AML-193 (cell line): Measurements from ENCODE around the gene CD248.
A peak's percentile ranks its signal among the peaks of the same experiment; 100 is the strongest.
"Not testable (repeated sequence)": the region's sequence is repeated elsewhere in the genome, so short reads cannot be mapped to it uniquely, and the experiment has no call there.

Experiments used
- DNase-seq, 2 experiments: peaks; one replicate each; lab custom pipeline; 2025; lab: John Stamatoyannopoulos, UW

Gene CD248

DNA sequence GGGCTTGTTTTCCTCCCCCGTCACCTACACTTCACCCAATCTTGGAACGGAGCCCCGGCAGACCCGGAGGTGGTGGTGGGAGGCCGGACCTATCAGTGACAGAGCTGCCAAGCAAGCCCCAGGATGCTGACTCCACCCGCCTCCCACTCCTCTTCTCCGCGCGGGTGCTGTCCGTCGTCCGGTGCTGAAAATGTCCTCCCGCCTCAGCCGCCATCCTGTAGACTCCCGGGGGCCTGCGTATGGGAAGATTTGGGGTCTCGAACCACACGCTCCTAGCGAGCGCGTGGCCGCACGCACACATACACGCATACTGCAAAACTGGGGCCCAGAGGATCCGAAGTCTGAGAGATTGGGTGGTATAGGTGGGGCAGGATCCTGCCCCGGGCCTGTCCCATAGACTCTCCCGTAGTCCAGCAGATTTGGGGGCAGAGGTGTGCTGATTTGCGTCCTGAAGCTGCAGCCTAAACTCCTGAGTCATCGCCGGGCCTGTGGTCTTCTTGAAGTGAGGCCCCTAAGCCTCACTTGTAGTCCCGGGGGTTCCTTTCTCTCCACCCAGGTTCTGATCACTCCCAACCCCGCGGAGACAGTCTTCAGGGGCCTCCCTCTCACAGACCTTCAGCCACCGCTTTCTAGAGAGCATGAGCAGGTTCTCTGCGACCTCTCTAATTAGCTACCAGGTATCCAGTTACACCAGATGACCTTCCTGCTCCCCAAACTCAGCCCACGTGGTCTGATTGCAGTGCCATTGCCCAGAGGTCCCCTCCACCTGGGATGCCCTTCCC, 27.1 kb downstream of the CD248 start:
- peak; percentile 52 to 56 for DNase-seq

DNA sequence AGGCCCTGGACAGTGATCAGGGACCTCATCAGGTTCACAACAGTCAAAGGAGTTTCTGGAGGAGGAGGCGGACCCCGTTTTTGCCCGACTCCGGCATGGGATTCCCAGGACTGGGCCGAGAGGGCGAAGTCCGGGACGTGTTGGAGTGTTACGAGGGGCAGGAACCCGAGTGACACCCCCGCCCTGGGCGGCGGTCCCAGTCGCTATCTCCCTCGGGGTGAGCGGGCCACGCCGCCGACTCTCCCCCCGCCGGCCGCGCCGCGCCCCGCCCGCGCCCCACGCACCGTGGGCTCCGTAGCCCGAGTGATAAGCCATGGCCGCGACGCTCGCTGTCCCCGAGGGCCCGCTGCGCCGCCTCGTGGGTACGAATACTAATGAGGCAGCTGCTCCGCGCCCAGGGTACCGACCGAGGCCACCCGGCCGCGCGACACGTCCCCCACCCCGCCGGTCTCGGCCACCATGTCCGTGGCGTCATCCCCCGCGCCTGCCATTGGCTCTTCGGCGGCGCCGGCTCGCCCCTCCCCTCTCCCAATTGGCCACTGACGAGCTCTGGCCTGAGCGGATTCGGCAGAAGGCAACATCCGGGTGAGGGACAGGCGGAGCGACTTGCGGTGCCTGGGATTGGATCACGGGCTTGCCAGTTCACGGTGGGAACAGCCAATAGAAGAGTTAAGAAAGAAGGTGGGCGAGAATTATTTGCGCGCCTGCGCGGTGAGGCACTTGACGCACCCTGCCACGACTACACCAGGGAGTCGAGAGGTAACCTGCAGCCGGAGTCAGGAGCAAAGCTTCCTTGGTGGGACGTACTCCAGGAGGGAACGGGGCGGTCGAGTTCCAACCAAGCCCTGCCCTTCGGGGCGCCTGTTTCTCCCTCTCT, 27.9 kb downstream of the CD248 start, which contains the start of gene YIF1A:
Gene YIF1A, minus strand, starts transcription at position 473 of the 877 bp plus-strand sequence. Its CDS starts 158 bp downstream, at position 315.
- peak; percentile 96 for DNase-seq

DNA sequence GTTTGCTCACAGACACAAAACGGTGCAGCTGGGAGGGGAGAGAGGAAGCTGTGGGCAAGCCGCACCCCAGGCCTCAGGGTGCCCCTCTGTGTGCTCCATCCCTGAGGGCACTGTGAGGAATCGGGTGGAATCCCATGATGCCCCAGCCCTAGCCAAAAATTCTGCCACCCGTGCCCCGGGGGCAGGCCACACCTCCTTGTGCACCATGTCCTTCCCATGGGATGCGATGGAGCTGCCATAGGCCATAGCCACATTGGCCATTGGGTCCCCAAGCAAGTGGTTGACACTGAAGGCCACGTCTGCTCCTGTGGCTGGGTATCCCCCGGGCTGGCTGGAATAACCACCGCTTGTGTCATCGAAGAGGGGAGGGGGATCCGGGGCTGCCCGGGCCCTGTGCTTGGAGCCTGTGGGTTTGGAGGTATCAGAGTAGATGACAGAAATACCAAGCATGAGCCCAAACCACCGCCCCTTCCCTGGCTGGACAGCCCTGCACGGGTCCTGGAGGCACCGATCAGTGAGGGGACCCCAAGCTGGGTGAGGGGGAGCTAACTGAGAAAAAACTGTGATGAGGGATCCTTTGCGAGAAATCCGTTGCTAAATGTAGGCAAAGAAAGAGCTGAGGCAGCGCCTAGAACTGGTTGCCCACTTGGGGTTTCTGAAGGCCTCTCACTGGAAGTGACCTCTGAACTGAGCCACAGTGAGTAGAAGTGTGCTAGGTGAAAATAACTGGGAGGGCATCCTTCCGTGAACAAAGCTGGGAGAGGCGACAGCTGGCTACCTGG, 28.8 kb downstream of the CD248 start:
- peak in 1 of 2 experiments; percentile 5 for DNase-seq

DNA sequence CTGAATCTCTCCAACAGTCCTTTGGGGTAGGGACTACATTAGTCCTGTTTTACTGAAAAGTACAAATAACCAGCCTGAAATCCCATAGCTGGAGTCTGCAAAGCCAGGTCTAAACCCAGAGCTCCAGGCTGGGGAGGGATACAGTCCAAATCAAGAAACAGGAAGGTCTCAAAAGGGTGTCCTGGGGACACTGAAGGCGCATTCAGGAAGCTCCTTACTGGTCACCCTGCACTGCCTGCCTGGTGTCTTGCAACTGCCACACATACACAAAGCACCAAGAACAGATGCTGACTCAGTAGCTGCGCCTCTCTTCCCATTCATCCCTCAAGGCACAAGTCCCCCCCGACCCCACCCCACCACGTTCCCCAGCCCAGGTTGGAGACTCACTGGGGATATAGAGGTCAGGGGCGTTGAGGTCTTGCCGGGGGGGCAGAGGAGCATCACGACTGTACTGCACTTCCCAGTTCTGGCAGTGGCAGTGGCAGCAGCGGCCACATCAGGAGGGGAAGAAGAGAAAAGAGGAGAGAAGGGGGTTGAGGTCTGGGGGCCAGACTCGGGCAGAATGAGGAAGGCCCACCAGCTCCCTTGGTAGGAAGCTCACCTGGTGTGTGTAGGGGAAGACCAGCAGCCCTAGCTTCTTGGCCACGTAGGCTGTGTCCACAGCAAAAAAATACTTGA, 29.5 kb downstream of the CD248 start:
- DNase-seq, result peak; percentile 34 to 63

DNA sequence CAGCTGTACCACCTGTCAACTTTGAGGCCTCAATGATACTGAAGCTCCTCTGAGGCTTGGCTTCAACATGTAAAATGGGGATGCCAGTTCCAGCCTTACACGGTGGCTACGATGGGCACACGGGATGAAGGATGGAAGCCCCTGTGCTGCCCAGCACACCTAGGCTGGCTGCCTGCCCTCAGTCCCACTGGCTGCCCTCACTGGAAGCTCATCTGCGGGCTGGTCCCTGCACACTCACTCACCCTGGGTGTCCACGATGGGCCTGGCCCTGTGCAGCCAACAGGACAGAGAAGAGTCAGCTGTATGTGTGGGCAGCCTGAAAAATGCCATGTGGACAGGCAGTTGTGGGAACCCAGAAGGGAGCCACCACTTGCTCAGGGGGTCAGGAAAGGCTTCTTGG, 30.1 kb downstream of the CD248 start:
- DNase-seq, result no peak

DNA sequence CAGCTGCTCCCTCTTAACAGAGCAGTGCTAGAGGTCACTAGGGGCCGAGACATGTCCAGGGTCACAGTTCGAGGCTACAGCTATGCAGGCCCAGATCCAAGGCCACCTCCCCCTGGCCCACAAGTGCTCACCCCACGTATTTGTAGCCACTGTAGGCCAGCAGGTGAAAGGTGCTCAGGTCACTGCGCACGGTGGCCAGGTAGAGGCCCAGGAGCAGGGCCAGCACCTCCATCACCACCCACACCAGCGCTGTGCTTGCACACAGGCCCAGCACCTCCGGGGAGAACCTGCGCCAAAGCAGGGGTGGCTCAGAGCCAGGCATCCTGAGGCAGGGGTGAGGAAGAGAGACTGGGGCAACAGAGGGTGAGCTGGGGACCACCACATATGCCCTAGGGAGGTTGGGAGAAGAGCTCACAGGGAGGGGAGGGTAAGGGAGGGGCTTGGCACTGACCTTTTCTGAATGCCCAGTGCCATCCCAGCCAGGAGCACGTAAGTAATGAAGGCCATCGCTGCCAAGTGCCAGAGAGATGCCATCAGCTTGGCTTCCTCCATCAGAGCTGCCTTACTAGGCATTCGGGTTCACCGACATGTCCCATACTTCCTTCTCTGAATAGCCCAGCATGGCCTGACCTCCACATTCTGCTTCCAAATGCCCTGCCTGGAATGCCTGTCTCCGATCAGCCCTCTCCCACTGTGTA, 31.4 kb downstream of the CD248 start:
- DNase-seq, result no peak

DNA sequence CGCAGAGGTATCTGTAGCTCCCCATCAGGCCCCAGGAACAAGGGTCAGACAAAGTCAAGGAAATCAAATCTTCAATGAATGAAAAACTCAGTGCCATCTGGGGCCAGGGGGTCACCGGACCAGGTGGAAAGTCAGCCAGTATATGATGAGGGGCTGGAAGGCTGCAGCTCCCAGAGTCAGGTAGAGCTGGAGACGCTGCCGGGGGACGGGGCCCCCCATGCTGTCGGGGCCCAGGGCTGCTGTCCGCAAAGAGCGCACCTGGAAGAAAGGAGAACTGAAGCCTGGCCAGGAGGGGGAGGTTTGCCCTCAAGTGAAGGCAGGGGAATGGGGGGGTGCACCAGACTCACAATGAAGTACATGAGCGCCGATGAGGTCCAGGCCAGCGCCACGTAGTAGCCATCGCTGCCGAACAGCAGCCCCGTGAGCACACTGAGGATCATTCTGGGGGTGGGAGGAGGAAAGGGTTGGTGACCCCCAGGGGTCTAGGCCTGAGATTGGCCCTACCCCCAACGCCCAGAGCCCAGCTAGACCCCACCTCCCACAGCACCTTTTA, 32.2 kb downstream of the CD248 start:
- no peak for DNase-seq

DNA sequence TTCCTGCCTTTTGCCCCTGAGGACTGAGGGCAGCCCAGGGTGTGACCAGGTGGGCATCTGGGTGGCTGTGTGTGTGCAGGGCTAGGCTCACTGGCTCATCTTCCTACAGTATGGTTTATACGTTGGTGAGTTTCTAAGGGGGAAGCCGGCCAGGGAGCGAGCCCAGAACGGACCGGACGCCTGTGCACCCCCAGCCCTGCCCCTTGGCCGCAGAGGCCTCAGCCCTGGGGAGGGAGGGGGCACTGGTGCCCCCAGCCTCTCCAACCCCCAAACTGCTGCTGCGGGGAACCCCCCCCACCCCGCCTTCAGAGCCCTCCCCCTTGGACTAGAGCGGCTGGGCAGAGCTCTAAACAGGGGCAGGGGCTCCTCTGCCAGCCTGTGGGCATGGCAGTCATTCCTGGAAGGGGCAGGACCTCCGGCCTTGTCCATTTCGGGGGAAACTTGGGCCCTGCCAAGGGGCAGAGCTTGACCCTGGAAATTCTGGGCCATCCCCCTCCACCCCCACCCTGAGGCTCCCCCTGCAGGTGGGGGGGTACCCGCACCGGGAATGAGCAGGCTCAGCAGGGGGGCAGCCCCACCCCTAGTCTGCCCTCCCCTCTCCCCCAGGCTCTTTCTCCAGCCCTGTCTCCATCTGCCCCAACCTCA, 33.3 kb downstream of the CD248 start:
- DNase-seq, result no peak

DNA sequence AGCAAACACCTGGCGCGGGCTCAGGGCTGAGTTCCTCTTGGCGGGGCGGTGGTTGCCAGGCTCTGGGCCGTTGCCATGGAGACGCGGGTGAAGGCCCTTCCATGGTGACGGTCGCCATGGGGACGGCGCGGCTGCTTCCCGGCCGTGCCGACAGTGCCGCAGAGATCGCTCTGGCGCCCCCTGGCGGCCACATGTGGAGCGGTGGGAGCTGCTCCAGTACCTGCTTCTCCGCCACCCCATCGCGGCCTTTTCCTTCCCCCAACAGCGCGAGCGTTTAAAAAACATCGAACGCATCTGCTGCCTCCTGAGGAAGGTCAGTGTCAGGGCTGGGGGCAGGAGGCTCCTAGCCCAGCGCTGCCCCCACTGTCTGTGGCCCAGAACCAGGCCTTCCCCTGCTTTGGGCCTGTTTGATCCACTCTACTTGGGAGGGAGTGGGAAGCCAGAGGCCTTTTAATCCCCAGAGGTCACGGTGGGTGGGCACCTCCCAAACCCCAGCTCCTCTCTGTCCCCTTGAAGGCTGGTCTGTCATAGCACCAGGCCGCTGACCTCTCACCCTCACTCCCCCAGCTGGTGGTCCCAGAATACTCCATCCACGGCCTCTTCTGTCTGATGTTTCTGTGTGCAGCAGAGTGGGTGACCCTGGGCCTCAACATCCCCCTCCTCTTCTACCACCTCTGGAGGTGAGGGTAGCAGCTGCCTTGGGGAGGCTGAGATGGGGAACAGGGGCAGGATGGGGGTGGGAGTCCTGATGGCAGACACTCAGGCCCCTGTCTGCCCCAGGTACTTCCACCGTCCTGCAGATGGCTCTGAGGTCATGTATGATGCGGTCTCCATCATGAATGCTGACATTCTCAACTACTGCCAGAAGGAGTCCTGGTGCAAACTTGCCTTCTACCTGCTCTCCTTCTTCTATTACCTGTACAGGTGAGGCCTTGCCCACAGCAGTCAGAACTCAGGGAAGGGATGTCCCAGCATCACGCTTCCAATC, 34.1 kb downstream of the CD248 start:
- peak; percentile 91 to 92 for DNase-seq

DNA sequence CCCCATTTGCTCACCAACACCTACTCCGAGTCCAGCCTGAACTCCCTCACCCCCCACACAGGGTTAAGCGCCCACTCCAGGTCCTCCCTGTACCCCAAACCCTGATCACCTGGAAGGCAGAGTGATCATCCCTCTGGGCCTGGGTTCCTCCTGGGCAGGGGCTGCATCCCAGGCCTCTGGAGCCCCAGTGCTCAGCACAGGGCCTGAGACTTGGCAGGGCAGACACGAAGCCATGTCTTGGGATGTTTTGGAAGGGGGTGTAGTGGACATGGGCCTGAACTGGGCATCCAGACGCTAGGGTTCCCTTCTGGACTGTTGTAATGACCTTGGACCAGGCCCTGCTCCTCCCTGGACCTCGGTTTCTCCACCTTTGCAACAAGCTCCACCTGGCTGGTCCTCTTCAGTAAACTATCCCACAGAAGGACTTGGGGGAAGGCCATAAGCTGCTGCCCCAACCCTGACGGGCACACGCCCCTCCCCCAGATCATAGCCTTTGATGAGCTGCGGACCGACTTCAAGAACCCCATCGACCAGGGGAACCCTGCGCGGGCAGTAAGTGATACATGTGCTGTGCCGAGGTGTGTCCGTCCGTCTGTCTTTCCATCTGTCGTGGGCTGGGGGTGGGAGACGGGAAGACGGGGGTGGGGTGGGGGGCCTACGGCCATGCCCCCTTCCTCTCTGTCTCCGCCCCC, 34.9 kb downstream of the CD248 start:
- DNase-seq, result no peak

DNA sequence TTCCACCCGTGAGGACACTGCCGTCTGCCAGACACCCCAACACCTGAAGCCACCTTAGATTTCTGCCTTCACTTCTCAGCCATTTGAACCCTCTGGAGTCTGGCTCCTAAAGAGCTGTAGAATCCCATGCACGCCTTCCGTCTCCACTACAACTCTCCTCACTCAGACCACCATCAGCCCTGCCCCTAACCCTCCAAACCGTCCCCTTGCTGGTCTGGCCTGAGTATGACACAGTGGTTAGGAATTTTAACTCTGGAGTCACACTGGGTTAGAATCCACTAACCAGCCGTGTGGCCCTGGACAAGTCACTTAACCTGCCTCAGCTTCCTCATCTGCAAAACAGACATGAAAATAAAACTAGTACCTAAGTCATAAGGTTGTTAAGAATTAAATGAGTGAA, 35.8 kb downstream of the CD248 start:
- DNase-seq, result no peak

DNA sequence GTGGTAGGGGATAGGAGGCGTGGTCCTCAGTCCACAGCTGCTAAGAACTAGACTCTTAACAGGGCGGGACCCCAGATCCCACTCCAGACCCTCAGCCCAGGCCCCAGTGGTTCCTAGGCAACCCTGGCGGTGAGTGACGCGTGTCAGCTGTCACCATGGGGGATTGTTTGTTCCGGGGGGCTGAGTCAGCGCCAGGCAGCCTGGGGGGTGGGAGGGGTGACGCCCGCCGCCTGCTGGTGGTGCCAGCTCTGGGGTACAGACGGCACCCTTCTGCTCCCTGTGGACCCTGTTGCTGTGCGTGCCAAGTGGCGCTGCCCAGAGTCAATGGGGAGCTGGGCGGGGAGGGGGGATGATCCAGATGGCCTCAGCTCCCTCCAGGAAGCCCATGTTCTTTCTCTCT, 36.4 kb downstream of the CD248 start:
- no peak for DNase-seq

DNA sequence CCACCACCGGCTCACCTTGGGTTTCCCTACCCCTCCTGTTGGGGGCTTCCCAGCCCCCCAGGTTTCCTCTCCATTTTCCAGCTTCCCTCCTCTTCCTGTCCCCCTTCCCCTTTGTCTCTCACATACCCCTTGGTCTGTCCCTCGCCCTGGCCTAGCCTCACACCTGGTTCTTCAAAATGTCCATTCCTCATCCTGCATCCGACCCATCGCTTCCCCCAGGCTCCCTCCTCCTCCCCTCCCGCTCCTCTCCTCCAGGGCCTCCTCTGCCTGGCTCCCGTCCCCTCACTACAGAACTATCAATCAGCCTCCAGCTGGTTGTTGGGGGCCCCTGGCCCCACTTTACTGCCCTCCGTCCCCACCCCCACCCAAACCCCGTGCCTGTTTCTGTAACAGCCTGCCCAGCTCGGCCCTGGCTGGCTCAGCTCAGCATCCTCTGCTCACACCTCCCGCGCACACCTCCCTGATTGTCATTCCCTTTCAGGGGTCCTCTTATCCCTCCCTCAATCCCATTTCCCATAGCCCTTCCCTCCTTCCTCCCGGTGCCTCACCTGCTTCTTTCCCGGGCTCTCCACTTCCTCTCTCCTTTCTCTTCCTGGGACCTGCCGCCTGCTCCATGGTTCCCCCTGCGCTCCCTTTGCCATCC, 37.6 kb downstream of the CD248 start:
- no peak for DNase-seq

DNA sequence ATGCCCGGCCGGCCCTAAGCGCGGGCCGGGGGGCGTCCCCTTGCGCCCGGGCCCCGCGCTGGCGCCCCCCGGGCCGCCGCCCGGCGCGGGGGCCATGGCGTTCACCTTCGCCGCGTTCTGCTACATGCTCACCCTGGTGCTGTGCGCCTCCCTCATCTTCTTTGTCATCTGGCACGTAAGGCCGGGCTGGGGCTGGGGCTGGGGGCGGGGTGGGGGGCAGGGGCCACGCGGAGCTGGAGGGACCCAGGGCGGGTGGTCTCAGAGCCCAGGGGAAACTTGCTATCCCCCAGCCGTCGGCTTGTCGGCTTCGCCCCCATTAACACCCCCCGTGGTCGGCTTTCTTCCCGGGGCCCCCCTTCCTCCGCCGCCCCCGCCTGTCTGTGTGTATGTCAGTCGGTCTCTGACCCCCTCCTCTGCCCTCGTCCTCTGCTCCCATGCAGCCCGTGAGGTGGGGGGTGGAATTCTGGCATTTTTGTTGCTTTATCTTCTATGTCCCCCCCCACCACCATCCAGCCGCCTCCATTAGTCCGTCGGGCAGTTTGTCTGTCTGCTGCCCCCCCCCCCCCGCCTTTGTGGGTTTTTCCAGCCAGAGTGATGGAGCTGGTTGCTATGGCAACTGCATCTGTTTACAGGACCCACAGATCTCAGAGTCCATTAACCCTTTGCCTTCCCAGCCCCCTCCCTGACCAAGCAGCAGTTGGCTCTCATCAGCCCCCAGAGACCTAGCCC, 38.3 kb downstream of the CD248 start:
- DNase-seq, result no peak

DNA sequence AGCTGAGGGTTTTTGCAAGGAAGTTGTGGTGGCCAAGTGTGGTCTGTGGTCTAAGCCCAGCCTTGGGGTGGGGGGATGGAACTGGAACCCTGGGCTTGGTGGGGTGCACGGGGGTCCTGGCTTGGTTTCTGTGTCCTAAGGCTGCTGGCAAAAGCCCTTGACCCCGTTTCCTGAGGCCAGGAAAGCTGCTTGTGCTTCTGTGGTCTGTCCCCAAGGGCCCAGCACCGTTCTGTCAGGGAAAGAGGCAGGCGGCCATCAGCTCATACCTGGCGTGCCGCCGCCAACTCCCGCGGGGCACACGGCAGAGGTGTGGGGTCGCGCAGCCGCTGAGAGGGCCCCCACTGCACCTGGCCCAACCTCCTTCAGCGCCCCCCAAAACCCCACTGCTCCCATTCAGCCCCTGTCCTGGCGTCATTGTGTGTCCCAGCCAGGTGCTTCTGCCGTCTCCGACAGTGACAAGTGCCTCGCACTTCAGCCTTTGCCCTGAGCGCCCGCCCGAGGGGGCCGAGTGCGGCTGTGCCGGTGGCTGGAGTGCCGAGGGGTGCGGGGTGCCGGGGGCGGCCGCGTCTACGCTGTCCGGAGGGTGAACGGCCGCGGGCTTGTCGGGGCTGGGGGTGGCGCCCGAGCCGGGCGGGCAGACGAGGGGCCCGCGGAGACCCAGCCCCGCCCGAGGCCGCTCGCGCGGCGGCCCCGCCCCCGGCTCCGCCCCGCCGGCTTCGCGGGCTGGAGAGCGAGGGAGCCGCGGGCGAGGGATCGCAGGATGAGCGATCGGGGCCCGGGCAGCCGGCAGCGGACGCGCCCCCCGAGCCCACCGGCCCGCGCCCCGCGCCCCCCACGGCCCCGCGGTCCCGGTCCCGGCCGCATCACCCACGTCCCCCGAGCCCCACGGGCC, 39.1 kb downstream of the CD248 start, which contains the start of gene CNIH2:
Gene CNIH2, plus strand, starts transcription at position 705 of the 892 bp plus-strand sequence. CDS start 282 bp downstream, outside the sequence.
- DNase-seq, result no peak

DNA sequence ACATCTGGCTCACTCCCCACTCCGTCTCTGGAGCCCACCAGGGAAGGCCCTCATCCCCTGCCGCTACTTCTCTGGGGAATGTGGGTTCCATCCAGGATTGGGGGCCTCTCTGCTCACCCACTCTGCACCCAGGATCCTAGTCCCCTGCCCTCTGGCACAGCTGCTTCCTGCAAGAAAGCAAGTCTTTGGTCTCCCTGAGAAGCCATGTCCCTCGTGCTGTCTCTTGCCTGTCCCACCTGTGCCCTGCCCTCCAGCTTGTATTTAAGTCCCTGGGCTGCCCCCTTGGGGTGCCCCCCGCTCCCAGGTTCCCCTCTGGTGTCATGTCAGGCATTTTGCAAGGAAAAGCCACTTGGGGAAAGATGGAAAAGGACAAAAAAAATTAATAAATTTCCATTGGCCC, 39.8 kb downstream of the CD248 start:
- DNase-seq, result not testable (repeated sequence)
